HUES64 (cell line): Measurements from ENCODE around the gene STK10.

Experiments used
- H3K27ac ChIP-seq: 2 replicates; pipeline ENCODE4 v1.7.0; 2013; ENCODE audit warnings: low read depth, low read length, inconsistent platforms
- H3K27me3 ChIP-seq: 2 replicates; pipeline ENCODE4 v1.6.1; 2013; ENCODE audit warnings: mild to moderate bottlenecking, low read length; ENCODE audit not compliant: insufficient read depth
- H3K36me3 ChIP-seq: 2 replicates; pipeline ENCODE4 v1.6.1; 2013; ENCODE audit warnings: mild to moderate bottlenecking, low read length; ENCODE audit not compliant: insufficient read depth
- H3K4me1 ChIP-seq: 2 replicates; pipeline ENCODE4 v1.6.1; 2013; ENCODE audit warnings: mild to moderate bottlenecking, low read length, moderate library complexity; ENCODE audit not compliant: insufficient read depth
- H3K4me3 ChIP-seq: 2 replicates; pipeline ENCODE4 v1.5.1; 2013; ENCODE audit warnings: mild to moderate bottlenecking, low read length, moderate library complexity
- H3K9ac ChIP-seq: 2 replicates; pipeline ENCODE4 v1.6.1; 2013; ENCODE audit warnings: mild to moderate bottlenecking, low read depth, low read length
- H3K9me3 ChIP-seq: 2 replicates; pipeline ENCODE4 v1.6.1; 2013; ENCODE audit warnings: low read depth, low read length; ENCODE audit not compliant: insufficient read depth
- WGBS: fragments of 150-250, 120-280 bp; methylation state at CpG from one replicate; pipeline ENCODE4 v1.1.7; 2013; ENCODE audit warnings: missing lambda C conversion rate; 5-methylcytosine and 5-hydroxymethylcytosine counted together

The STK10 gene

DNA sequence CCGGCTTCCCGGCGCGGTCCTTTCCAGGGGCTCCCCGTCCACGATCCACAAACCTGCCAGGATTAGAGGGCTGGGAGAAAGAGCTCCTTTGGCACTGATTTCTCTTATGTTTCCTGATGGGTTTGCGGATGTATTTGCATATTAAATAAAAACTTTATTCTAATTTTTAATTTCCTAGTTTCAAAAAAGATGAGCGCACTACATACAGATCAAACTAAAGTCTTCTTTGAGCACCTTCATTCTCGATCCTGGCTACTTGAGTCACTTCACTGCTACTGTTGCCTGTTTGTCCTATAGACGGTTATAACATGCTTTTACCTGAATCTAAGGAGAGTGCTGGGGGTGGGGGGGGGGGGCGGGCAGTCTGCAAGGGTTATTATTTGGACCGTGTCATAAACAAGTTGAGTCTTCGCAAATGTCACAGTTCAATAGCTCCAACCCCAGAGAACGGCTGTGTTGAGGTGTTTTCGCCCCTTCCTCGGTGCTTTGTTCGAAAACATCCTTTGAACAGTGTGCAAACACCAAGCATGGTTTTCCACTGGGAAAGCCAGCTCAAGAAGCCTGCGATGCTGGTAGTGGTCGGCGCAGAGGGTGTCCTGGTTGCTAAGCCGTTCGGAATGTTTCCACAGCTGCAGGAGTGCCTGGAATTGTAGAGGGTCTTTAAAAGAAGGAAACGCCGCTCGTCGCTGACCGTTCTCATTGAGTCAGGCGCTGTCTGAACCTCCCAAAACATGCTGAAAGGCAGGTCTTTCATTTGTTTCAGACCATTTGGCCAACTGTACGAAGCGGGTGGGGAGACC, 1.1 kb upstream of the STK10 start:
- H3K4me3 ChIP-seq, result peak overlapping the region; percentile 66
- 3% methylated on average over 27 of the region's 30 CpGs for WGBS

DNA sequence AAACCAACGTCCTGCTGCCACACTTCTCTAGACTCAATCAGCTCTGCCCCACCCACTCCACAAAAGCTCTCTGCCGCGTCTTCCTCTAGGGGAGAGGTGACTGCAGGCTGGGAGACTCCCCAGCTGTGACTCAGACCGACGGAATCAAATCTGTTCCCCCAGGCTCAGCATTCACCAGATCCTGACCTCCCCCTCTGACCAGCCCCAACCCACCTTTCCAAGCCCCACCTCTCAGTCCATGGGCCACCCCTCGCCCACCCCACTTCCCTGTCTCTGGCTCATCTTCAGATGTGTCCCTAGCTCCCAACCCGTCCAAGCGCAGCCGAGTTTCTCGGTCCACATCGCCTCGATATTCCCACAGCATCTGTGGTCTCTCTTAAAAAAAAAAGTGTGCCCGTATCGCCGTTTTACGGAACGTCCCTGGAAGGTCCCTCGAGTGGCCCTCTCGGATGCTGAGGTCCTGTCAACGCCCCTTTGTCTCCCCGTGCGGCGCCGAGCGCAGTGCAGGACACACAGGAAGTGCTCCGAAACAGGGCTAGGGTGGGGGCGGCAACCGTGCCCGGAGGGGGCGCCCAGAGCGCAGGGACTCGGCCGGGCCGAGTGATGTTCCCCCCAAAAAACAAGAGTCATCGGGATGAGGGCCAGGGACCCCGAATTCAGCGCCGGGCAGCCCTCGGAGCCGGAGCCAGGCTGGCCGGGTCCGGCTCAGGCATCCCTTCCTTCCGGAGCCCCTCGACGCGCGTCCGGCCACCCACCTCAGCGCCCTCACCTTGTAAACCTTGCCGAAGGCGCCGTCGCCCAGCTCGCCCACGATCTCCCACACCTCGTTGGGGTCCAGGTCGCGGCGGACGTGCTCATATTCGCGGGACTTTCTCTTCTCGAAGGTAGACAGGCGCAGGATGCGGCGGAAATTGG, 649 bp downstream of the STK10 start:
- Histone ChIP-seq H3K9ac (peak overlapping the region; percentile 70), H3K27ac (peak overlapping the region; percentile 29; the same call in 1 of the 2 replicates), H3K4me3 (peak overlapping the region; percentile 66), H3K36me3 (no peaks in the 10 kb centered on the region), H3K4me1 (peaks cover 7% of the 10 kb centered on the region; the same call in 1 of the 2 replicates), H3K27me3 (peaks cover 3% of the 10 kb centered on the region; the same call in 1 of the 2 replicates), H3K9me3 (no peaks in the 10 kb centered on the region)
- WGBS, result under 1% methylated on average over 66 of the region's 66 CpGs

More for the DNA sequence above, 1.1 kb upstream of the STK10 start:
- peaks cover 3% of the 10 kb centered on the region; the same call in 1 of the 2 replicates for H3K27me3 ChIP-seq
- peaks cover 10% of the 10 kb centered on the region for H3K4me1 ChIP-seq
- peak overlapping the region; percentile 64 for H3K27ac ChIP-seq
- H3K9ac ChIP-seq, result peak overlapping the region; percentile 62
- H3K9me3 ChIP-seq, result no peaks in the 10 kb centered on the region
- H3K36me3 ChIP-seq, result no peaks in the 10 kb centered on the region

DNA sequence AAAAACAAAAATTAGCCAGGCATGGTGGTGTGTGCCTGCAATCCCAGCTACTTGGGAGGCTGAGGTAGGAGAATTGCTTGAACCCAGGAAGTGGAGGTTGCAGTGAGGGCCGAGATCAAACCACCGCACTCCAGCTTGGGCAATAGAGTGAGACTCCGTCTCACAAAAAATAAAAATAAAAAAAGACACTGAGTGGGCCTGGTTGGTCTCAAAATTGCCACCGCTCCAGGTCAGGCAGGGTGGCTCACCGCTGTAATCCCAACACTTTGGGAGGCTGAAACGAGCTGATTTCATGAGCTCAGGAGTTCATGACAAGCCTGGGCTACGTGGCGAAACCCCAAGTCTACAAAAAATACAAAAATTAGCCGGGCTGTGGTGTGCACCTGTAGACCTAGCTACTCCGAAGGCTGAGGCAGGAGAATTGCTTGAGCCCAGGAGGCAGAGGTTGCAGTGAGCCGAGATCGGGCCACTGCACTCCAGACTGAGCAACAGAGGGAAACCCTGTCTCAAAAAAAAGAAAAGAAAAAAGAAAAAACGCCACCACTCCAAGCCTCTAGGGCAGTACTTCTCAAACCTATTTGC, 1.8 kb downstream of the STK10 start:
- Histone ChIP-seq H3K4me1 (peaks cover 7% of the 10 kb centered on the region; the same call in 1 of the 2 replicates), H3K9me3 (no peaks in the 10 kb centered on the region), H3K4me3 (peak overlapping the region; percentile 66; the same call in 1 of the 2 replicates), H3K9ac (no peak overlapping the region), H3K36me3 (no peaks in the 10 kb centered on the region), H3K27ac (no peak overlapping the region), H3K27me3 (peaks cover 3% of the 10 kb centered on the region; the same call in 1 of the 2 replicates)
- WGBS, result 91% methylated on average over 13 of the region's 13 CpGs

DNA sequence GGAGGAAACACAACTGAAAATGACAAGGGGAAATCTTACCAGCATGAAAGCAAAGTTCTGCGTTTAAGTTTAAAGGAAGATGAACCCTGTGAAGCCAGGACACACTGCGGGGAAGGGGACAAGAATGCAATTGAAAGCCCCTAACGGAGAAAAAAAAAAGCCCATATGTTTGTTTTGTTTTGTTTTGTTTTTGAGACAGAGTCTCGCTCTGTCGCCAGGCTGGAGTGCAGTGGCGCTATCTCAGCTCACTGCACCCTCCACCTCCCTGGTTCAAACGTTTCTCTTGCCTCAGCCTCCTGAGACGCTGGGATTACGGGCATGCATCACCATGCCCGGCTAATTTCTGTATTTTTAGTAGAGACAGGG, 2.9 kb downstream of the STK10 start:
- Histone ChIP-seq H3K4me1 (peaks cover 7% of the 10 kb centered on the region; the same call in 1 of the 2 replicates), H3K4me3 (no peak overlapping the region), H3K9me3 (no peaks in the 10 kb centered on the region), H3K36me3 (no peaks in the 10 kb centered on the region), H3K27me3 (peaks cover 3% of the 10 kb centered on the region; the same call in 1 of the 2 replicates), H3K9ac (no peak overlapping the region), H3K27ac (no peak overlapping the region)
- WGBS, result 88% methylated on average over 10 of the region's 10 CpGs

DNA sequence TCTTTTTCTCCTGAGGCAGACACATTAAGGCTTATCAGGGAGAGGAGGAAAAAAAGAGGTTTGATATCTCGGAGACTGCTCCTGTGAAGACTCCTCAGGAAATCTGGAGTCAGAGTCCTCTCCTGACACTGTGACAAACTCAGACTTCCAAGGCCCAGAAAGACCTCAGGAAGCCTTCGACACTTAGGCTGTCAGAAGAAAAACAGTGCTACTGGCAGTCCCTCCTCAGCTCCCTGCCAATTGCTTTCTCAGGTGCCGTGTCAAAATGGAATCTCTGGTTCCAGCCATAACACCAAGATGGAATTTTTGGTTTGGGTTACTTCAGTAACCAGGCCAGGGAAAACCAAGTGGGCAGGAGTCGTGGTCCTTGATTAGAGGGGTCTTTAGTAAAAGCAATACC, 4.1 kb downstream of the STK10 start:
- Histone ChIP-seq H3K36me3 (no peaks in the 10 kb centered on the region), H3K9me3 (no peaks in the 10 kb centered on the region), H3K9ac (no peak overlapping the region), H3K27ac (no peak overlapping the region), H3K27me3 (peaks cover 2% of the 10 kb centered on the region; the same call in 1 of the 2 replicates), H3K4me1 (peaks cover 17% of the 10 kb centered on the region), H3K4me3 (no peak overlapping the region)
- WGBS, result 93% methylated on average over 4 of the region's 4 CpGs

DNA sequence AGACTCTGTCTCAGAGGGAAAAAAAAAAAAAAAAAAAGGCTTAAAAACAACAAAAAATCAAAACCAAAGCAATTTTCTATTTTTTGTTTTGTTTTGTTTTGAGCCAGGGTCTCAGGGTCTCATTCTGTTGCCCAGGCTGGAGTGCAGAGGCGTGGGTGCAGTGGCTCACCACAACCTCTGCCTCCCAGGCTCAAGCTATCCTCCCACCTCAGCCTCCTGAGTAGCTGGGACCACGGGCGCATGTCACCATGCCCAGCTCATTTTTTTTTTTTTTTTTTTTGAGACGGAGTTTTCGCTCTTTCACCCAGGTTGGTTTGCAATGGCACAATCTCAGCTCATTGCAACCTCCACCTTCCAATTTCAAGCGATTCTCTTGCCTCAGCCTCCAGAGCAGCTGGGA, 5.7 kb downstream of the STK10 start:
- WGBS, result 91% methylated on average over 6 of the region's 6 CpGs
- H3K27ac ChIP-seq, result no peak overlapping the region
- H3K4me3 ChIP-seq, result no peak overlapping the region
- peaks cover 23% of the 10 kb centered on the region for H3K4me1 ChIP-seq
- H3K9ac ChIP-seq, result no peak overlapping the region
- no peaks in the 10 kb centered on the region for H3K27me3 ChIP-seq
- H3K9me3 ChIP-seq, result no peaks in the 10 kb centered on the region
- no peaks in the 10 kb centered on the region for H3K36me3 ChIP-seq

DNA sequence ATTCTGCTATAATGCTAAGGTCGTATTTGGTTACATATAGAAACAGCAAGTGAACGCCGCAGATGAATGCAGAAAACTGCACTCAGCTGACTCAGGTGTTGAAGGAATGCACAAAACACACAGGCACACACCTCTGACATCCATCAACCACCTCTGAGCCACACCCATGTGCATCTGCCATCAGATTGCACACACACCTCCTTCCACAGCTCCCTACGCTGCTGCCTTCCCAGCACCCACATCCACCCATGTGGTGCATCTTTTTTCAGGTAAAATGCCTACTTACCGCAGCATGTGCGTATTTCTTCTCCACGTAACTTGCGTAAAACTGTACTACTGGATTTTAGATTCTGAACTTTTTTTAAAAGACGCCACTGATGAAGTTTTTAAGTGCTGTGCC, 7.1 kb downstream of the STK10 start:
- Histone ChIP-seq H3K36me3 (no peaks in the 10 kb centered on the region), H3K4me1 (peaks cover 16% of the 10 kb centered on the region), H3K9ac (no peak overlapping the region), H3K27ac (no peak overlapping the region), H3K27me3 (no peaks in the 10 kb centered on the region), H3K4me3 (no peak overlapping the region), H3K9me3 (no peaks in the 10 kb centered on the region)
- WGBS, result 95% methylated on average over 9 of the region's 9 CpGs

DNA sequence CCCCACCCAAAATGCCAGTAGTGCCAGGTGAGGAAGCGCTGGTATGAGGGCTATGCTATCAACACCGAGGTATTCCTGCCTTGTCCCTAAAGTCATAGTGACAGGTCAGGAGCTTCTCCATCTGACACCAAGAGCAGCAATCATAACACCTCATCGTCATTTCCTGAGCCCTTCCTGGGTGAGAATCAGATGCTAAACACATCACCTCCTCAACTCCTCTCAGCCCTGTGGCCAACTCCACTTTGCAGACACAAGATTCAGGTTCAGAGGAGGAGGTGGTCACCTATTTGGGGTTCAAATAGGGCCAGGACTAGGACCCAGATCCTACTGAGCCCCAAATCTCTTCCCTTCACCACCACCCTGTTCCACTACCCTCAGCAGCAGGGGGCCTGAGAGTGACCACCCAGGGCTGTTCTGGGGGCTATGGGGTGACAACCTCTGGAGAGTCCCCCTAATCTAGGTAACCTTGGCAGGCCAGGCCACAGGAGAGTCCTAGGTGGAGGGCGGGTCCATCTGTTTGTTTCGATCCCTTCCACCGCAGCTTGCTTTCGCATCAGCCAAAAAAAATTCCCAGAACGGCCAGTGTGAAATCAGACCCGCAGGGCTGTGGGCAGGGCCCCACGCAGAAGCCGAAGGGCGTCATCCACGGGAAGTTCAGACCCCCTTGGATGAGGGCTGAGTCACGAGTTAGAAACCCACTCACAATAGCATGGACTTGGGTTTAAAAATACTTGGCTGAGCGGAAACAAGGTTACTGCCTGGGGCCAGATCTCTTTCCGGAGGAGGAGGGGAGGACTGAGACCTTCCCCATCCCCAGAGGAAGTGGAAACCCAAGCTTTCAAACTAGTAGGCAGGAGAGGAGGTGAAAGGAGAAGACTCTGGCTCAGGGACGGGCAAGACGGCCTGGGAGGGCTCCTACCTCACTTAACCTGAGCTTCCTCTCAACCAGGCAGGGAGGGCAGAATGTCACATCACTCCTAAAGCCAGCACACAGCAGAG, 8.7 kb downstream of the STK10 start:
- H3K4me3 ChIP-seq, result no peak overlapping the region

DNA sequence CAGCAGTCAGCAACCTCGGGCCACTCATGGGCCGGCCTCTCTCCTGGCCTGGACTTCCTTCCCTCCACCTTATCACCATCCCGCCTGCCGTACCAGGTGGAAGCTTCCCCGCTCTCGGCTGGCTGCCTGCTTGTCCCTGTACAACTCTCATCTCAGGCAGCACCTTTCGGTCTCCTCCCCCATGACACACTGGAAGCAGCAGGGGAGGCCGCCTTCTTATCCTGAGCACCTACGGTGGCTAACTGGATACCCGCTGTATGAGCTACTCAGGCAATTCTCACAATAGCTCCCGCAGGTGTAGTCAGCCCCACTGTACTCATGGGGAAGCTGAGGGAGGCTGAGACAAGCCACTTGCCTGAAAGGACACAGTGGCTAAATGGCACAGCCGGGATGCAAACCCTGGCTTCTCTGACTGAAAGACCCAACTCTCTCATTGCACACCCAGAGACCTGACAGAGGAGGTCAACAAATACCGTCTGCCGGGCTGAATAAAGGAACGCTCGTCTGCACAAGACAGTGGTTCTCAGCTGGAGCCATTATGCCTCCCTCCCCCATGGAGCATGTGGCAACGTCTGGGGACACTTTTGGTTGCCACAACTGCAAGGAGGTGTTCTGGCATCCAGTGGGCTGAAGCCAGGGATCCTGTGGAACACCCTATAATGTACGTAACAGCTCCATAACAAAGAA, 9.6 kb downstream of the STK10 start:
- Histone ChIP-seq H3K9me3 (no peaks in the 10 kb centered on the region), H3K9ac (no peak overlapping the region), H3K4me1 (peaks cover 19% of the 10 kb centered on the region), H3K27me3 (no peaks in the 10 kb centered on the region), H3K36me3 (no peaks in the 10 kb centered on the region), H3K4me3 (no peak overlapping the region), H3K27ac (no peak overlapping the region)
- 58% methylated on average over 18 of the region's 18 CpGs for WGBS

More for the DNA sequence above, 8.7 kb downstream of the STK10 start:
- Histone ChIP-seq H3K4me1 (peaks cover 19% of the 10 kb centered on the region), H3K9me3 (no peaks in the 10 kb centered on the region), H3K27ac (peak overlapping the region; percentile 54), H3K27me3 (no peaks in the 10 kb centered on the region), H3K9ac (no peak overlapping the region), H3K36me3 (no peaks in the 10 kb centered on the region)
- 49% methylated on average over 18 of the region's 18 CpGs for WGBS

DNA sequence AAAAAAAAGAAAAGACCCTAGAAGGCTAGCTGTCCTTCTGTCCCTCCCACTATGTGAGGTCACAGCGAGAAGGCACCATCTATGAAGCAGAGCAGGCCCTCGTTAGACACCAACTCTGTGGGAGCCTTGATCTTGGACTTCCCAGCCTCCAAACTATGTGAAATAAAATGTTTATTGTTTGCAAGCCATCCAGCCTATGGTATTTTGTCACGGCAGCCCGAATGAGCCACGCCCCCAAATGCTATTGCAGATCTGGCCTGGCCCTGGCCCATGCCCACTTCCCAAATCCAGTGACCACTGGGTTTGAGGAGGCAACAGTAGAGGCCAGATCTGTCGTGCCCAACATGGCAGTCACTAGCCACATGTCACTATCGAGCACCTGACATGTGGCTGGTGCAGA, 10.8 kb downstream of the STK10 start:
- no peaks in the 10 kb centered on the region for H3K27me3 ChIP-seq
- H3K27ac ChIP-seq, result no peak overlapping the region
- H3K4me3 ChIP-seq, result no peak overlapping the region
- H3K36me3 ChIP-seq, result no peaks in the 10 kb centered on the region
- H3K9me3 ChIP-seq, result no peaks in the 10 kb centered on the region
- H3K4me1 ChIP-seq, result peaks cover 19% of the 10 kb centered on the region
- H3K9ac ChIP-seq, result no peak overlapping the region
- 90% methylated on average over 7 of the region's 7 CpGs for WGBS
